ENCODE measurements around the gene COG5.

The COG5 gene

GRCh38 chr7:107321611-107322010, 242.1 kb downstream of the COG5 start:
- no peak for DNase-seq

DNA sequence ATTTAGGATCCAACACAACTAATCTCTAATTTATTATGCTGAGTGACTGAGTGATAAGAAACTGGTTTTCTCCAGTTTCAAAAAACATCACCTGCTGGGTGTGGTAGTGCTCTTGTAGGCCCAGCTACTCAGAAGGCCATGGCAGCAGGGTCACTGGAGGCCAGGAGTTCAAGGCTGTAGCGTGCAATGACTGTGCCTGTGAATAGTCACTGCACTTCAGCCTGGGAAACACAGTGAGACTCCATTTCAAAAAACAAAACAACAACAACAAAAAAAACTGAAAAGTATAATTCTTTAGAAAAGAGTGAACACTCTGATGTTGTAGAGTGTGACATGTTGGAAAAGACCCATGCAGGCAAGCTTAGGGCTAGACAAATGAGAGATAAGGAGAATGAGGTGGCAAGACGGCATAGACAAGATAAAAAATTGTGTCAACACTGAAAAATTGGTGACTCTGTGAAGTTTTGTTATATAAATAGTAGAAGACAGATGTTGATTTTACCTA, 243.9 kb downstream of the COG5 start:
- DNase-seq = no peak

DNA sequence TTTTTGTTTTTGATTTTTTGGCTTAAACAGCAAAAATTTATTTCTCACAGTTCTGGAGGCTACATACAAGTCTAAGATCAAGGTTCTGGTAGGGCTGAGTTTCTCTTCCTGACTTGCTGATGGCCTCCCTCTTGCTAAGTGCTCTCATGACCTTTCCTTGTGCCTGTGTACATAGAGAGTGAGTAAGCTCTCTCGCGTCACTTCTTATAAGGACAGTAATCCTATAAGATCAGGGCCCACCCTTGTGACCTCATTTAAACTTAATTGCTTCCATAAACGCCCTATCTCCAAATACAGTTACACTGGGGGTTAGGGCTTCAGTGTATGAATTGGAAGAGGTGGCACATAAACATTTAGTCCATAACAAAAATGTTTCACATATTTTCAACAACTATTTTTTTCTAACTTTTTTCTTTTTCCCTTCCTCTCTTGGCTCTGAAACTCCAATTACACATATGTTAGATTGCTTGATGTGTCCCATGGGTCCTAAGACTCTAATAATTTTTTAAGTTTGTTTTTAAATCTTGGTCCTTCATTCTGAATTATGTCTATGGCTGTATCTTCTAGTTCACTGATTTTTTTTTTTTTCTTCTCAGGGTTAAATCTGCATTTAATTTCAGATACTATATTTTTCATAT, 245.1 kb downstream of the COG5 start:
- no peak for DNase-seq

DNA sequence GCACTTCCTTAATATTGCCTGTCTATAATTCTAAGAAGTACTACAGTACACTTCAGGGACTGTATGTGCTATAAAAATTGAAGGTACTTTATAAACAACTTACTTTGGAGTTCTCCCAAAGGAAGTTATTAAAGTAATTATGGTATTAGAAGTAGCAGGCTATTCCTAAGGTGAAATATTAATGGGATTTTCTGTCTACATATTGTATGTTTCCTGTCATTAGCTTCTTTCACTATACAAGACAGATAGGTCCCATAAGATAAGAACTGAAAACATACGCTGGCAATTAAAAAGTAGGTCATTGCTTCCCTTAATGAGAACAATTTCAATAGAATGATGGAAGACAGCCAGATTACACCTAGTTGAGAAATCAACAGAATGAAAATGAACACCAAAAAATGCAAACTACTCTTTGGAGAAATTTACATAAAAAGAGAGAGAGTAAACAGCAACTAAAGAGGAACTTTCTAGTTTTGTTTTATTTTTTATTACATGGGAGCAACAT, 248.0 kb downstream of the COG5 start:
- DNase-seq = no peak

GRCh38 chr7:107313355-107313754, 250.4 kb downstream of the COG5 start:
- DNase-seq = no peak

DNA sequence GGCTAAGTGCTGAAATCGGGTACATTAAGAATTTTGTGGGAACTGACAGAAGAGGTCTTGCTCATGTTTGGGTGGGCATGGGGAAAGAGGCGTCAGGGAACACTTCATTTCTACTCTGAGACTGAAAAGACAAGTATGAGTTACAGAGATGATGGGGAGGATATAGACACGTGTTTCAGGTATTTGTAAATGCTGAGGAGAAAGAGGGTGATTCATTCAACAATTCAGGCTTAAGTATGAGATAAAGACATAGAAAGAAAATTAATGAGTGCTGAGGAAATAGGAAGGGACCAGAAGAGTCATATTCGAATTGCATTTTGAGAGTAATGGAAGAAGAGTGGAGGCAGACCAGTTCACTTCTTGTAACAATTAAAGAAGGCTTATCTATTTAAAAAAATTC, 251.3 kb downstream of the COG5 start:
- DNase-seq = no peak

DNA sequence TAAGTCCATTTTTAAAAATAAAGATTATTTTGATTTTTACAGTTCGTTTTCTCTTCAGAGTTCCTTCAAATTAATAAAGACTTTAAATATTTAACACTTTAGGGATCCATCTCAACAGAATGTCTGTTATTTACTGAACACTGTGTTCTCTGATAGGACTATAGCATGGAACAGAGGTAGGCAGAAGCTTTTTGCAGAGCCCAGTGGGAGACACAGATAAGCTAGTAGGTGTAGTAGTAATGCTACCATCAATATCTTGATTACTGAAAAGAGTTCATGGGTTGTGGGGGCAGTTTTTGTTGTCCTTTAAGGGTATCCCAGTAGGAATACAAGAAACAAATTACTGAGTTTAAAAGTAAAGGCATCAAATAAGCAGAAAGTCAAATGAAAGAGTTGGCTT, 254.4 kb downstream of the COG5 start:
- no peak for DNase-seq

GRCh38 chr7:107304636-107305035, 259.1 kb downstream of the COG5 start:
- DNase-seq = no peak

DNA sequence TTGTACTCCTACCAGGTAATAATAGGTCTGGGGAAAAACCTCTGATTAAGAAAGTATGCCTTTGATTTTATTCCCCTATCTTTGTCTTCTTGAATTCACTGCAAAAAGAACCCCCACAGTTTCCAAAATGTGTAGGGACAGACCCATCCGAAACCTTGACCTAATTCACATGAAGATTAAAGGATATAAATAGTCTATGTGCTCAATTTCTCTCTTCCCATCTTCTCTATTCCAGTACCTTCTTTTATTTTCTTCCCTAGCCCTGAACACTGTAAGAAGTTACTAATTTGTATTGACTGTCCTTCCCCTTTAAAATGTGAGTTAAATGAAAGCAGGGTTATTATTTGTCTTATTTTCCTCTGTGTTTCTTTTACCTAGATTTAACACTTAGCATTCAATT, 259.7 kb downstream of the COG5 start:
- DNase-seq = no peak

- no peak for DNase-seq
Measured at GRCh38 chr7:107302250-107302847, 261.4 kb downstream of the COG5 start.

DNA sequence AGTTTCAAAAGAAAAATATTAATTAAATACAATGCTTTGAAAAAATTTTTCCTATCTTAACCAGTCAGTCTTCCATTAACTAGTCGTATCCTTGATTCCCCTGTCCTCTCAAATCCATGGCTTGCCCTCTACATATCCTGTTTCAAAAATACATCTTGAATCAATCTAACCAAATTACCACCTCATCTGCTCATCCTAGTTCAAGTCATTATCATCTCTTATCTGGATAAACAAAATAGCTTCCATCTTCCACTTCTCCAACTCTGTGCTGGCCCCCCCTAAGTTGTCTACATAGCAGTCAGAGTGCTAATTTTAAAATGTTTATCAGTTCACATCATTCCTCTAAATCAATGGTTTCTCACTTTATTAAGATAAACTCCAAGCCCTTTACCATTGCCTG, 269.5 kb downstream of the COG5 start:
- DNase-seq = no peak

DNA sequence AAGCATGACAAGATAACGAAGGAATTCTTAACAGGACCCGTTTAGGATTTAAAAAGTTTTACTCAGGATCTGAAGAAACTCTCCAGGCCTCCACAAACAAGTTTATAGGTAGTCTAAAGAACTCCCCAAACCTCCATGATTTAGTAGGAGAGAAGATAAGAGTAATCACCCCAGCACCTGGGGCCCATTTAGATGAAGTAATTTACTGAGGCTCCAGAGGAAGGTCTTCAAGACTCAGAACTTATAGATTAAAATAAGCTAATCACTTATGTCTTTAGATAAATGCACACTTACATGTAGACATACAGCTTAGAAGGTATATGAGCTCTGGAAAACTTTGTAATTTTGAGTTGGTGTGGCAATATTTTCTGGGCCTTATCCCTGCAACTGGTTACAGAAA, 271.1 kb downstream of the COG5 start:
- DNase-seq = no peak

DNA sequence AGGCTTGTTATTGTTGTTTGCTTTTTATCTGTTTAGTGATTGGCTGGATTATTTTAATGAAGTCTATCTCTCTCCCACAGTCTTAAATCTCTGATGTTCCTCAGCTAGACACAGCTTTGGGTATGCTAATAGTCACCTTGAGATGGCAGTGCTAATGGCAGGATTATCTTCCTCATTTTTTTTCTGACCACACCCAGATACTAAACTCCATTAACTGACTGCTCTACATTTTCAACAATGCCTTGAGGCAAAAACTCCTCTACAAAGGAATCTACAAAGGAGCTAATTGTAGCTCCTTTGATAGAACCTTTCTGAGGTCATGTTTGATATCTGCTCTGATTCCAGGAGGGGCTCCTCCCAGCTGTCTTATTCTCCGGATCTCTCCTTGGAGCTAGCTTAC, 272.3 kb downstream of the COG5 start:
- DNase-seq = no peak

DNA sequence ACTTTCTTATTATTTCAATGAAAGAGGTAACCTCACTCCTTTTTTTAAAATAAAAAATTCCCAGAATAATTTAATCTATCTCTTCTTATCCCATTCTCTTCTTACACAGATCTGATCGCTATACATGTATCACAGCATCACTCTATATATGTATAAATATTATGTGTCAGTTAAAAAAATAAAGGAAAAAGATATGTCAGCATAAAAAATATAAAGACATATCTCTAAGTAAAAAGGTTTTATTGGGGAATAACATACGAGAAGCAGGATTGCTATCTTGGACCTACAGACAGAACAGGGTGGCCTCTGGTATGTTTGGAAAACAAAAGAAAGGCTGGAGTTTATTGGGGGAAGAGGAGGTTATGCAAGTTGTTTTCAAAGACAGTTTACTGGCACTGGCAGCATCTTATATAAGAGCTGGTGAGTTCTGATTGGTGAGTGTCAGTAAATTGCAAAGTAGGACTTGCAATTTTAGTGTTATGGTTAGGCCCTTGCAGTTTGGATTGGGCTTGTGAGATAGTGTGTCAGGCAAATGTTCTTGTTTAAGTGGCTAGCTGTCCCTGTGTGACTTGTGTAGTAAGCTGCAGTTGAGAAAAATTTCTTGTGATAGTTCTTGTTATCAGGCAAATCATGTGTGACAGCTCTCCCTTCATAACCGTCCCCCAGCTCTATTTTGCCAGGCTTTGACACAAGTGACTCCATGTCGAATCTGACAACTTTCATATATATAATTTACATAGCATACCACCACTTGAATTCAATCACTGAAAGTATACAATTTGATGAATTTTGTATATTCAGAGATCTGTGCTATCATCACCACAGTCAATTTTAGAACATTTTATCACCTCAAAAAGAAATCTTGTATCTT, 276.7 kb downstream of the COG5 start:
- DNase-seq = no peak

DNA sequence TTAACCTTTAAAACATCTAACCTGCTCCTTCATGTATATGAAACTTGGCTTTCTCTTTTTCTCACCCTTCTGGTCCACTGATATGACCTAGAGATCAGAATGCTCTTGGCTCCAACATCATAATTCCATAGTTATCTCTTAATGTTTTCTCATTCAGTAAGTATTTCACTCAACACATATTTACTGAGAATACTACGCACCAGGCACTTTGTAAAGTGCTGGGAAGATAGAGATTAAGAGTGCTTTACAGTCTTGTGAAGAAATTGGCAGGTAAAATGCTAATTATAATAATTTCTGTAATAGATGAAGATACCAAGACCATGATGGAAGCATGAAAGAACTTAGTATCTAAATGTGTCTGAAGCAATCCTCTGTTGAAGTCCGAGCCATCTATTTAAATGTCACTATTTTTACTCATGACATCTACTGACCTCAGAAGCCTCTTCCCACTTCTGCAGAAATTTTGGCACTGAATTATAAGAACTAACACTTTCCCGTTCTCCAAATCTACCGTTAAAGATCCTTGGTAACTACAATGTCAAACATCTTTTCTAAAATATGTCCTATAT, 278.7 kb downstream of the COG5 start:
- DNase-seq = no peak

DNA sequence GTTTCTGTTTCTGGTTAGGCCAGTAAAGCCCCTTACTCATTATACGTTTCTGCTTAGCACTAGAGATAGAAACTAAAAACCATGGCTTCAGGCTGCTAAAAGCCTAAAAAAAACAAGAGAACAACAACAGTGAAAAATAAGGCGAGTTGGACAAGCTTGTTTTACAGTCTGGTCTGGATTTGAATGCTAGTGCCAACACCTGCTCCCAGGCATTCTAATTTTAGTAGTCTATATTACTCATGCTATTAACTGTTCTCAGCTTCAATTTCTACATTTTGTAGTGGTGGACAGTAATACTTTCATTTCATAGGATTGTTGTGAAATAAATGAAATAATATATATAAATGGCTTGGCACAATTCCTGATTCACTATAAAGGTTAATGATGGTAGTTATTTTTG, 286.4 kb downstream of the COG5 start:
- DNase-seq = no peak

DNA sequence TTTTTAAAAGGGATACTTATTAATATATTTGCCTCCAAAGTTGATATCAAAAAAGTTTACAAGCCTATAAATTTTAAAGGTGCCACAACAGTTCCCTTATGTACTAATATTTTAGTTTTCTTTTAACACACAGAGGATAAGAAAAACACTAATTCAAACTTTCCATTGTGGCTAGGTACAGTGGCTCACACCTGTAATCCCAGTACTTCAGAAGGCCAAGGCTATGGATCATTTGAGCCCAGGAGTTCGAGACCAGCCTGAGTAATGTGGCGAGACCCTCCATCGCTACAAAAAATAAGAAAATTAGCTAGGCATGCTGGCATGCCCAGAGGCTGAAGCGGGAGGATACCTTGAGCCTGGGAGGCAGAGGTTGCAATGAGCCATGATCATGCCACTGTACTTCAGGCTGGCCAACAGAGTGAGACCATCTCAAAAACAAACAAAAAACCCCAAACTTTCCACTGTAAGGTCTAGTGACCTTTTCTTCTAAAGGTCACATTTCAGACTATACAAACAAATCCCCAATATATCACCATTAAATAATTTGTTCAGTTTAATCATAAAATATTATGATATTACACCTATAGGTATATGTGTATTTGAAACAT, 287.4 kb downstream of the COG5 start:
- no peak for DNase-seq

DNA sequence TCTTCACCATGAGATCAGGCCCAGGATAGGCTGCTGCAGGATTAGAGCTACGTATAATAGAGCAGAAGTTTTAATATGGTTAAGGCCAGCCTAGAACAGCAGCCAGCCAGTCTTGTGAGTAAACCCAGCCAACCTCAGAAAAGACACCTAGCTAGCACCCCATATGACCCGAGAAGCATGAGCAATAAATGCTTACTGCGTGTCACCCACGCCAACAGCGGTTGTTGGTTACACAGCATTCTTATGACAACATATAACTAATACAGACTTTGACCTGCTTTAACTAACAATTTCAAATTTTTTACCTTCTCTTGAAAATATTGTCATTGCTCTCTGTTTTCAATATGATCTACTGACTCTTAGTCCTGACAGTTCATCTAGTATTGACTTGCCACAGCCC, 289.2 kb downstream of the COG5 start:
- no peak for DNase-seq

GRCh38 chr7:107269790-107270189, 293.9 kb downstream of the COG5 start:
- DNase-seq = no peak

DNA sequence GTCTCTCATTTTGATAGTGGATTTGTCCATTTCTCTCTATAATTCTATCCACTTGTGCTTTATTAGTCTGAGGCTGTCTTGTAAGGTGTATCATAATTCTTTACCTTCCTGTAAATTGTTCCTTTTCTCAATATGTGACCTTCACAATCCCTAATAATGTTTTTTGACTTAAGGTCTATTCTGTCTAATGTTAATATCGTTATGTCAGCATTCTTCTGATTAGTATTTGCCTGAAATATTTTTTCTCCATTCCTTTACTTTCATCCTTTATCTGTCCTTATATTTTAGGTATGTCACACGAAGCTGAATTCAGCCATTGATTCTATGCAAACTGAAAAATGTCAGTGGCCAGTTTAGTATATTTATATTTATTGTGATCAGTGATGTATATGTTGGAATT, 295.1 kb downstream of the COG5 start:
- DNase-seq = no peak

- no peak for DNase-seq
Measured at GRCh38 chr7:107267138-107267537, 296.6 kb downstream of the COG5 start.

DNA sequence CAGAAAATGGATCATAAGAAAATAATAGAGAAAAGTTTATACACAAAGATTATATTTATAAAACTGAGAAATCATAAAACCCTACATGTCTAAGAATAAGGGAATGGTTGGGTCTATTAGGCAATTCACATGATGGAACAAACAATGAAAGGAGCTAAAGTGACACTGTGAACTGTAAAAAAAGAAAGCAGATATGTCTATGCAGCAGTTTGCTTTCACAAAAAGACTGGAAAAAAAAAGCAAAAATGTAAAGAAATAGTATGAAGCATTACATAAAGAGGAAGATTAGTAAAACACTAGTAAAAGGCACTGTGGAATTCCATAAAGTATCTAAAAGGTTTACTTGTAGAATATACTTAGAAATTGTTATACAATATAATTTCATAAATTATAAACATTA, 299.0 kb downstream of the COG5 start:
- DNase-seq = no peak

DNA sequence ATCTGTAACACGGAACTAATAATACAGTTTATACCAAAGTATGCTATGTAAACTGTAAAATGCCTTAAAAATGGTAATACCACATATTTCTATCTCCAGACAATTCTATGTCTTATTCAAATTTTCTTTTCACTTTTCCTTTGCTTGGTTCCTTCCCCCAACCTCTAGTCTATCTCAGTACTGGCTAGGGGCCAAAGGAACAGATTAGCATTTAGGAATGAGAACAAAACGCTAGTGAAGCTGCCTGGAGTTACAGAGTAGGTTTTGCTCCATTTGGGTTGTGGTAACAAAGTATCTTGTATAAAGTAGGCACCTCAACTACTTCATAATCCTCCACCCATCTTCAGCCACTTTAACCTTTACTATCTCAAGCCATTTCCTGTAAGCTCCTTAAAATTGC, 300.9 kb downstream of the COG5 start:
- DNase-seq = no peak

Measured in left hindlimb (tissue), 1 donor.